AG09319 (cell line): Measurements from ENCODE around the gene ADM5.

Source experiments
- DNase-seq: peaks from one replicate; pipeline ENCODE4 v3.0.0-alpha.2; 2010; ENCODE audit warnings: low read depth; ENCODE audit errors: extremely low read depth
- CTCF ChIP-seq: IDR thresholded peaks from 2 replicates; pipeline ENCODE4 v1.5.1; 2011; ENCODE audit warnings: low read depth, mild to moderate bottlenecking, inconsistent platforms, low read length, moderate library complexity

ADM5 gene

GRCh38 chr19:49687566-49688316 is 1.7 kb upstream of the ADM5 start:
- no peak for DNase-seq
- TF ChIP-seq CTCF = no peak

- no peak for DNase-seq
- no peak for TF ChIP-seq CTCF
Measured at GRCh38 chr19:49688531-49689132, 762 bp upstream of the ADM5 start.

- TF ChIP-seq CTCF = no peak
- DNase-seq = no peak
Measured at GRCh38 chr19:49690079-49690655, 773 bp downstream of the ADM5 start.

GRCh38 chr19:49690656-49691242 is 1.4 kb downstream of the ADM5 start, which contains the start of gene CPT1C:
TSS of gene CPT1C (plus strand) at chr19:49691116. CDS start at chr19:49692253, 1,137 bp downstream.
- DNase-seq = peak; percentile 49
- TF ChIP-seq CTCF = no peak

- no peak for DNase-seq
- TF ChIP-seq CTCF = no peak
Measured at GRCh38 chr19:49691243-49692146, 2.1 kb downstream of the ADM5 start.

GRCh38 chr19:49692147-49692506 is 2.7 kb downstream of the ADM5 start:
- no peak for TF ChIP-seq CTCF
- DNase-seq = no peak
